Naive thymus-derived CD4-positive, alpha-beta T cell (primary cell): ENCODE results near the gene TRIM40. TPM values are rescaled to one million over a fixed set of nuclear protein-coding genes. Genes with fewer than 3 reads are reported as not detected.
"Not testable (repeated sequence)": the region's sequence is repeated elsewhere in the genome, so short reads cannot be mapped to it uniquely, and the experiment has no call there.

Experiments used
- ATAC-seq: fragments of 150-1000 bp; cut with Tn5 transposase; 2 replicates; pipeline ENCODE4 v1.10.0; 2021; ENCODE audit warnings: mild to moderate bottlenecking, moderate library complexity
- CTCF ChIA-PET: fragments of 350-600 bp; sonication (Branson Sonifier 250); formaldehyde crosslinking; loops from one replicate; lab custom pipeline; 2021; ENCODE audit warnings: antibody characterized with exemption; lab: Charles Lee
- POLR2A ChIA-PET: fragments of 350-600 bp; sonication (Branson Sonifier 250); formaldehyde crosslinking; loops from one replicate; lab custom pipeline; 2021; ENCODE audit warnings: antibody characterized with exemption, inconsistent platforms; lab: Charles Lee
- DNase-seq, 9 donors: peaks; one replicate each; pipeline versions ENCODE4 v3.0.0 to v3.0.0-alpha.2; 2020 to 2022; ENCODE audit warnings: mixed read lengths in 1 of 9
- H3K27ac ChIP-seq: one replicate; pipeline ENCODE4 v1.7.0; 2013; ENCODE audit warnings: mild to moderate bottlenecking, low read depth, low read length, moderate library complexity
- H3K27me3 ChIP-seq, 2 donors: one replicate each; pipeline ENCODE4 v1.7.0; 2013; ENCODE audit warnings: low read length in 2 of 2, mild to moderate bottlenecking in 2 of 2, moderate library complexity in 2 of 2; ENCODE audit not compliant: control insufficient read depth in 2 of 2, insufficient read depth in 2 of 2
- H3K36me3 ChIP-seq, 3 experiments: 1 replicate in 2 of 3; 2 replicates in 1 of 3; pipeline ENCODE4 v1.7.0; 2013; ENCODE audit warnings: low read length in 3 of 3, mild to moderate bottlenecking in 3 of 3, moderate library complexity in 1 of 3; ENCODE audit not compliant: insufficient read depth in 3 of 3, control insufficient read depth in 2 of 3
- H3K4me1 ChIP-seq, 2 donors: one replicate each; pipeline ENCODE4 v1.7.0; 2013; ENCODE audit warnings: low read length in 2 of 2, mild to moderate bottlenecking in 2 of 2, moderate library complexity in 1 of 2; ENCODE audit not compliant: control insufficient read depth in 2 of 2, insufficient read depth in 2 of 2
- H3K4me3 ChIP-seq: 2 replicates; pipeline ENCODE4 v1.7.0; 2013; ENCODE audit warnings: mild to moderate bottlenecking, low read length
- H3K9me3 ChIP-seq, 3 experiments: 1 replicate in 2 of 3; 2 replicates in 1 of 3; pipeline ENCODE4 v1.7.0; 2013; ENCODE audit warnings: low read length in 3 of 3; ENCODE audit not compliant: control insufficient read depth in 2 of 3
- H3K27ac Mint-ChIP-seq, 9 donors: one replicate each; pipeline ENCODE4 v1.8.0; 2020 to 2022; ENCODE audit warnings: mixed read lengths in 9 of 9, mild to moderate bottlenecking in 8 of 9, moderate library complexity in 5 of 9, inconsistent platforms in 2 of 9
- H3K27me3 Mint-ChIP-seq, 5 donors: one replicate each; pipeline ENCODE4 v1.8.0; 2021 to 2022; ENCODE audit warnings: mixed read lengths in 5 of 5, mild to moderate bottlenecking in 1 of 5
- H3K36me3 Mint-ChIP-seq, 5 donors: one replicate each; pipeline ENCODE4 v1.8.0; 2020 to 2022; ENCODE audit warnings: mixed read lengths in 5 of 5, mild to moderate bottlenecking in 3 of 5, inconsistent platforms in 1 of 5
- H3K4me1 Mint-ChIP-seq, 7 donors: one replicate each; pipeline ENCODE4 v1.8.0; 2020 to 2022; ENCODE audit warnings: mixed read lengths in 7 of 7, mild to moderate bottlenecking in 3 of 7, inconsistent platforms in 1 of 7
- H3K4me3 Mint-ChIP-seq, 10 donors: one replicate each; pipeline ENCODE4 v1.8.0; 2020 to 2022; ENCODE audit warnings: mild to moderate bottlenecking in 10 of 10, mixed read lengths in 10 of 10, moderate library complexity in 6 of 10, inconsistent platforms in 2 of 10
- H3K9me3 Mint-ChIP-seq, 11 donors: one replicate each; pipeline ENCODE4 v1.8.0; 2020 to 2022; ENCODE audit warnings: mixed read lengths in 11 of 11, mild to moderate bottlenecking in 4 of 11, inconsistent platforms in 1 of 11, moderate library complexity in 1 of 11
- intact Hi-C, 2 donors: fragments of 100-400 bp; cut with micrococcal nuclease; formaldehyde crosslinking; loops; one replicate each; pipeline ENCODE4 v1.15.1; 2023
- polyA plus RNA-seq, 2 donors: library from polyadenylated mRNA; unstranded; fragments of 300-500 nt; fragmentation: Illumina TruSeq; gene quantifications; one replicate each; pipeline ENCODE4 v1.2.3, GENCODE V29; 2021
- total RNA-seq, 6 experiments: library from RNA in 5 of 6; stranded (reverse) in 5 of 6; gene quantifications; 1 replicate in 5 of 6; 2 replicates in 1 of 6; pipeline ENCODE4 v1.2.3 and lab custom pipeline; 2021 to 2026

The TRIM40 gene
- total and polyA plus RNA-seq, 7 experiments from 2014 or later, result not detected

- Mint-ChIP-seq H3K36me3 (no peaks in the 10 kb centered on the region), H3K9me3 (no peaks in the 10 kb centered on the region), H3K27ac (peak within 1 kb of the TSS in 1 of 9 donors; percentile 5), H3K27me3 (peaks cover 0 to 11% (median 9%) of the 10 kb centered on the region in 5 donors), H3K4me3 (no peak within 1 kb of the TSS), H3K4me1 (peaks cover 2 to 46% (median 12%) of the 10 kb centered on the region in 7 donors)
- DNase-seq (no peak), ATAC-seq (no peak)
- intact Hi-C loops, result no loop called here
- no peaks in the 10 kb centered on the region for H3K27me3 ChIP-seq
- no peaks in the 10 kb centered on the region for H3K4me1 ChIP-seq
- H3K4me3 ChIP-seq, result no peak within 1 kb of the TSS
- H3K27ac ChIP-seq, result no peak within 1 kb of the TSS
- ChIA-PET POLR2A (no interaction called here), CTCF (no interaction called here)
- no peaks in the 10 kb centered on the region for H3K9me3 ChIP-seq
- no peaks in the 10 kb centered on the region for H3K36me3 ChIP-seq
Measured at GRCh38 chr6:30160785-30161531, 25.0 kb downstream of the TRIM40 start, which contains the start of gene TRIM10. TSS of gene TRIM10 (minus strand) at chr6:30161211. CDS start at chr6:30160858, 353 bp downstream.

- Histone ChIP-seq H3K4me3 (no peak overlapping the region), H3K36me3 (no peaks in the 10 kb centered on the region), H3K4me1 (no peaks in the 10 kb centered on the region), H3K27me3 (no peaks in the 10 kb centered on the region), H3K27ac (no peak overlapping the region), H3K9me3 (no peaks in the 10 kb centered on the region)
- no peak for DNase-seq
- no peaks in the 10 kb centered on the region for H3K9me3 Mint-ChIP-seq
- ATAC-seq, result no peak
- H3K27ac Mint-ChIP-seq, result peak overlapping the region in 2 of 9 donors; percentile 0 to 5
- no peaks in the 10 kb centered on the region for H3K36me3 Mint-ChIP-seq
- H3K4me3 Mint-ChIP-seq, result peak overlapping the region in 4 of 10 donors; percentile 2 to 53 (median 16)
- peaks cover 0 to 12% (median 9%) of the 10 kb centered on the region in 5 donors for H3K27me3 Mint-ChIP-seq
- ChIA-PET POLR2A (no interaction called here), CTCF (no interaction called here)
- intact Hi-C loops, result no loop called here
- peaks cover 2 to 54% (median 12%) of the 10 kb centered on the region in 7 donors for H3K4me1 Mint-ChIP-seq
Measured at GRCh38 chr6:30162265-30163089, 26.5 kb downstream of the TRIM40 start.

- Mint-ChIP-seq H3K9me3 (no peaks in the 10 kb centered on the region), H3K36me3 (no peaks in the 10 kb centered on the region), H3K4me1 (peaks cover 2 to 57% (median 12%) of the 10 kb centered on the region in 7 donors), H3K4me3 (peak within 1 kb of the TSS in 5 of 10 donors; percentile 2 to 57 (median 22)), H3K27ac (peak within 1 kb of the TSS in 2 of 9 donors; percentile 0 to 5), H3K27me3 (peaks cover 0 to 16% (median 14%) of the 10 kb centered on the region in 5 donors)
- ChIA-PET POLR2A (no interaction called here), CTCF (no interaction called here)
- H3K27ac ChIP-seq, result no peak within 1 kb of the TSS
- H3K9me3 ChIP-seq, result no peaks in the 10 kb centered on the region
- ATAC-seq, result no peak
- H3K27me3 ChIP-seq, result no peaks in the 10 kb centered on the region
- H3K4me1 ChIP-seq, result no peaks in the 10 kb centered on the region
- intact Hi-C loops, result no loop called here
- H3K36me3 ChIP-seq, result no peaks in the 10 kb centered on the region
- no peak within 1 kb of the TSS for H3K4me3 ChIP-seq
- peak in 3 of 9 donors; percentile 13 to 66 (median 13) for DNase-seq
Measured at GRCh38 chr6:30163090-30163917, 27.4 kb downstream of the TRIM40 start, which contains the start of gene TRIM15. TSS of gene TRIM15 (plus strand) at chr6:30163546. CDS start at chr6:30163685, 139 bp downstream.

GRCh38 chr6:30163918-30164654 lies 28.1 kb downstream of the TRIM40 start:
- DNase-seq (no peak), ATAC-seq (no peak)
- Histone ChIP-seq H3K27ac (no peak overlapping the region), H3K9me3 (no peaks in the 10 kb centered on the region), H3K4me3 (no peak overlapping the region), H3K4me1 (no peaks in the 10 kb centered on the region), H3K27me3 (peaks cover 0 to 1% of the 10 kb centered on the region in 2 donors), H3K36me3 (no peaks in the 10 kb centered on the region)
- Mint-ChIP-seq H3K4me1 (peaks cover 2 to 55% (median 12%) of the 10 kb centered on the region in 7 donors), H3K27ac (no peak overlapping the region), H3K27me3 (peaks cover 0 to 23% (median 20%) of the 10 kb centered on the region in 5 donors), H3K36me3 (no peaks in the 10 kb centered on the region), H3K9me3 (no peaks in the 10 kb centered on the region), H3K4me3 (no peak overlapping the region)
- intact Hi-C loops, result no loop called here
- ChIA-PET POLR2A (no interaction called here), CTCF (no interaction called here)

- no peak overlapping the region for H3K27ac ChIP-seq
- DNase-seq (no peak), ATAC-seq (no peak)
- no peaks in the 10 kb centered on the region for H3K36me3 Mint-ChIP-seq
- H3K27me3 ChIP-seq, result peaks cover 0 to 3% of the 10 kb centered on the region in 2 donors
- H3K4me1 Mint-ChIP-seq, result peaks cover 2 to 55% (median 12%) of the 10 kb centered on the region in 7 donors
- no peak overlapping the region for H3K4me3 Mint-ChIP-seq
- POLR2A ChIA-PET, result no interaction called here
- H3K36me3 ChIP-seq, result no peaks in the 10 kb centered on the region
- intact Hi-C loops, result no loop called here
- no peak overlapping the region for H3K4me3 ChIP-seq
- no peaks in the 10 kb centered on the region for H3K9me3 Mint-ChIP-seq
- CTCF ChIA-PET, result no interaction called here
- no peaks in the 10 kb centered on the region for H3K9me3 ChIP-seq
- H3K4me1 ChIP-seq, result no peaks in the 10 kb centered on the region
- peaks cover 0 to 23% (median 21%) of the 10 kb centered on the region in 5 donors for H3K27me3 Mint-ChIP-seq
- H3K27ac Mint-ChIP-seq, result no peak overlapping the region
Measured at GRCh38 chr6:30164714-30165113, 28.8 kb downstream of the TRIM40 start.

- H3K36me3 ChIP-seq, POLR2A ChIA-PET, H3K36me3 Mint-ChIP-seq, H3K9me3 ChIP-seq, H3K9me3 Mint-ChIP-seq, H3K4me3 Mint-ChIP-seq, CTCF ChIA-PET, H3K4me1 ChIP-seq, intact Hi-C loops, DNase-seq, H3K27ac ChIP-seq, H3K27ac Mint-ChIP-seq, H3K4me3 ChIP-seq, H3K27me3 ChIP-seq, ATAC-seq: not testable (repeated sequence)
- Mint-ChIP-seq H3K27me3 (peaks cover 2 to 29% (median 21%) of the 10 kb centered on the region in 5 donors), H3K4me1 (peaks cover 2 to 59% (median 13%) of the 10 kb centered on the region in 7 donors)
Measured at GRCh38 chr6:30165238-30165637, 29.3 kb downstream of the TRIM40 start.
